ENCODE data around the gene PC.

DNA sequence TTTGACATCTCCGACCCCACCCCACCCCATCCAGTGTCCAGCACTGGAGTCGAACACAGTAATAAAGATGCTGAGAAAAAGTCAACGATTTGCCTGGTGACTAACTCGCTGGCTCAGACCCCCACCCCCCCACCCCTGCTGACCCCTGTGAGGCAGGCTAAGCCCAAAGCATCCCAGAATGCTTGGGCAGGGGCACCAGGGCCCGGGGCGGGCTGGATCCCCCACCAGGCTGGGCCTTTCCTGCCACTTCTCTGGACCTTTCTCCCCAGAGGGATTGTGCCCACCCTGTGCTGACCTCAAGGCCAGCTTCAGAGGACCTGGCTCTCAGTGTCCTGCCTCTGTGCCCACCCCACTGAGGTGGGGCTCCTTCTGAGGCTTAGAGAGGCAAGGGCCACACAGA is 18.7 kb upstream of the PC start:
- TF ChIP-seq, protein P1, sequence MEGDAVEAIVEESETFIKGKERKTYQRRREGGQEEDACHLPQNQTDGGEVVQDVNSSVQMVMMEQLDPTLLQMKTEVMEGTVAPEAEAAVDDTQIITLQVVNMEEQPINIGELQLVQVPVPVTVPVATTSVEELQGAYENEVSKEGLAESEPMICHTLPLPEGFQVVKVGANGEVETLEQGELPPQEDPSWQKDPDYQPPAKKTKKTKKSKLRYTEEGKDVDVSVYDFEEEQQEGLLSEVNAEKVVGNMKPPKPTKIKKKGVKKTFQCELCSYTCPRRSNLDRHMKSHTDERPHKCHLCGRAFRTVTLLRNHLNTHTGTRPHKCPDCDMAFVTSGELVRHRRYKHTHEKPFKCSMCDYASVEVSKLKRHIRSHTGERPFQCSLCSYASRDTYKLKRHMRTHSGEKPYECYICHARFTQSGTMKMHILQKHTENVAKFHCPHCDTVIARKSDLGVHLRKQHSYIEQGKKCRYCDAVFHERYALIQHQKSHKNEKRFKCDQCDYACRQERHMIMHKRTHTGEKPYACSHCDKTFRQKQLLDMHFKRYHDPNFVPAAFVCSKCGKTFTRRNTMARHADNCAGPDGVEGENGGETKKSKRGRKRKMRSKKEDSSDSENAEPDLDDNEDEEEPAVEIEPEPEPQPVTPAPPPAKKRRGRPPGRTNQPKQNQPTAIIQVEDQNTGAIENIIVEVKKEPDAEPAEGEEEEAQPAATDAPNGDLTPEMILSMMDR (IDR thresholded peaks at IDR 0.05) = no peak
- TF ChIP-seq POLR2A (IDR thresholded peaks at IDR 0.05) = no peak

All from heart left ventricle (tissue), 13 donors.